ENCODE measurements around the gene CHRND.

The CHRND gene

DNA sequence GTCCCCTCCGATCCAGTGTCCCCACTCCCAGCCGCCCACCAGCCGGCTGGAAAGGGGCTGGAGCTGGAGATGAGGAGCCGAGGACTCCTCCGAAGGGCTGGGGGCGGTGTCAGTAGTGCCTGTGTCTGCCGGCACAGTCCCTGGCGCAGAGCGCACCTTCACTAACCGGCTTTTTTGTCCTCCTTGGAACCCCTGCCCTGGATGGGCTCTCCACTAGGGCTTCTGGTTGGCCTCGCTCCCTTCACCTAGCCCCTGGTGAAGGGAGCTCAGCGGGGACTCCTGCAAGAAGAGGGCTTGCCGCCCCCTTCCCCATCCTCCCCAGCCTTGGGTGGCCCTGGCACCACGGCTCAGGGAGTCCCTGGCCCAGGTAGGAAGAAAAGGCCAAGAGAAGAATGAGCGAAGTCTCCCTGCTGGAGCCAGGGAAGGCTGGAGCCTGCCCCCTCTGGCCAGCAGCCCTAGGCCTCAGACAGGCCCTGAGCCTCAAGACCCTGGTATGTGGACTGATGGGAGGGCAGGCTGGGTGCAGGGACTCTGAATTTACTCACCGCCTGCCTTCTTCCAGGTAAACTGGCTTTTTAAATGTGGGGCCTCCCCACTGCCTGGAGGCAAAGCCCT is 37.8 kb upstream of the CHRND start:
- no peak for DNase-seq (ENCODE audit: low spot score)

DNA sequence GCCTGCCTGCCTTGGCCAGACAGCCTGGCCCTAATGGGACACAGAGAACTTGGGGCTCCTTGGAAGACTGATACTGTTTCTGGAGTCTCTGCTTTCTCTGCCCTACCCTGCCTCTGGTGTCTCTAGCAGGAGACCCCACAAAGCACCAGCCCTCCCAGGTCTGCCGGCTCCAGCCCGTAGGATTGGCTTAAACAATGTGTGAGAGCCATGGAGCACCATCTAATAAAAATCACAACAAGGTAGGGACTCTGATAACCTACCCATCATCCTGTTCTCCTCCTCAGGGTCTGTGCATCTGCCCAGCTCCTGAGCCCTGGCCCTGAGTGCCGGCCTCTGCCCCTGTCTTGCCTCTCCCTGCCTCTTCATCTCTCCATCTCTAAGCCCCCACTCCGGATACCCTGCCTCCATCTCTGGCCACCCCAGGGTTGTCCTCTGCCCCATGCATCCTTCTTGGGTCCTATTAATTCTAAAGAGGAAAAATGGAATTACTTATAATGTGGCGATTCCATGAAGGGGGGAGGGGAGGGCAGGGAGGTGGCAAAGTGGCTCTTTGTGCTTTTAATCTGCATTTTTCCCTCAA is 37.1 kb upstream of the CHRND start:
- no peak for DNase-seq (ENCODE audit: low spot score)

DNA sequence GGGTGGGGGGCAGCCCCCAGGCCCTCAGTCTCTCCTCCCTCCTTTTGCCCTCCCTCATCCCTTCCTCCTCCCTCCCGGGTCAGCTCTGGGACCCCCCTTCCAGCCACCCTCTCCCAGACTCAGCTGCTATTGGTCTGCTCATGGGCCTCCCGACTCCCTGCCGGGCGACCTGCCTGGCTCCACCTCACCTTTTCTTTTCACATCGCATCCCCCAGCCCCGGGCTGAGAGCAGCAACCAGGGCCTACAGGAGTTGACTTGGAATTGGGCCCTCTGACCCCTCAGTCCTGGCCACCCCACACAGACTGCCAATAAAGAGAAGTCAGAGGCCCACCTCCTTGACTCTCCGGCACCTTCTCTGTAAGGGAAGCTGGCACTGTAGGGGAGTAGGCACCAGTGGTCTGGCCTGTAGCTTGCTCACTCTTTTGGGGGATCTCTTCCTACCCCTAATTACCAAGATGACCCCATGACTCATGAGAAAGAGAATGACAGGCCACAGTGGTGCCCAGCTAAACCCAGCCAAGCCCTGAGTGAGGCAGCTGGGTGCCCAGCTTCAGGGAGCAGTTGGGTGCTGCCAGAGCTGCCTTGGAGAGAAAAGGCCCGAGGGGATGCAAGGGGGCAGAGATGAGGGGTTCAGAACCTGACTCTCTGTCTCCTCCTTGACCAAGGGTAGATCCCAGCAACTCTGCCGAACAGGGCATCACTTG is 36.3 kb upstream of the CHRND start:
- no peak for DNase-seq (ENCODE audit: low spot score)

- no peak for DNase-seq (ENCODE audit: low spot score)
Observed at GRCh38 chr2:232490221-232491138, 35.5 kb upstream of the CHRND start.

DNA sequence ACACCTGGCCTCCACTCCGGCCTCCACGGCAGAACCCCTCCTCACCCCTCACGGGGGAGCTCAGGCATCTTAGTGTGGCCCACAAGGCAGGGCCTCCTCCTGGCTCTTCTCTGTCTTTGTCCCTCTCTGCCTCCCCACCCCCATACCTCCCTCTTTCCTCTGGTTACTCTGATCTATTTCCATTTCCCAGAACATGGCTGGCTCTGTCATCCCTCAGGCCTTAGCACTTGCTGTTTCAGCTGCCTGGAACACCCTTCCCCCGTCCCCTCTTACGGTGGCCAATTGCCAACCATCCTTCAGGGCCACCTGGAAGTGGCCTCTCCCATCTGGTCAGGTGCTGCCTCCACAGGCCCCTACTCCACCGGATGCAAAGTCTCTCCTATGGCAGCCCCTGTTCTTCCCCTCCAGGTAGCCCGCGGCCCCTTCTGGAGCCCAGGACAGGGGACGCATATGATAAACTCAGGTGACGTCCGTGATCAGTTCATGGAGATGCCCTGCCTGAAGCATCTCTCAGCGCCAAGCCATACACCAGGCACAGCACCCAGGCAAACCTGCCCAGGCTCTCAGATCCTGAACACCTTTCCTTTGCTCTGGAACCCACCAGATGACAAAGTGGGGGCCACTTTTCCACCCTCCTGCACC is 34.7 kb upstream of the CHRND start:
- no peak for DNase-seq (ENCODE audit: low spot score)

GRCh38 chr2:232492236-232492848 is 33.6 kb upstream of the CHRND start:
- no peak for DNase-seq (ENCODE audit: low spot score)

GRCh38 chr2:232492963-232493700 is 32.8 kb upstream of the CHRND start:
- DNase-seq (ENCODE audit: low spot score): no peak

DNA sequence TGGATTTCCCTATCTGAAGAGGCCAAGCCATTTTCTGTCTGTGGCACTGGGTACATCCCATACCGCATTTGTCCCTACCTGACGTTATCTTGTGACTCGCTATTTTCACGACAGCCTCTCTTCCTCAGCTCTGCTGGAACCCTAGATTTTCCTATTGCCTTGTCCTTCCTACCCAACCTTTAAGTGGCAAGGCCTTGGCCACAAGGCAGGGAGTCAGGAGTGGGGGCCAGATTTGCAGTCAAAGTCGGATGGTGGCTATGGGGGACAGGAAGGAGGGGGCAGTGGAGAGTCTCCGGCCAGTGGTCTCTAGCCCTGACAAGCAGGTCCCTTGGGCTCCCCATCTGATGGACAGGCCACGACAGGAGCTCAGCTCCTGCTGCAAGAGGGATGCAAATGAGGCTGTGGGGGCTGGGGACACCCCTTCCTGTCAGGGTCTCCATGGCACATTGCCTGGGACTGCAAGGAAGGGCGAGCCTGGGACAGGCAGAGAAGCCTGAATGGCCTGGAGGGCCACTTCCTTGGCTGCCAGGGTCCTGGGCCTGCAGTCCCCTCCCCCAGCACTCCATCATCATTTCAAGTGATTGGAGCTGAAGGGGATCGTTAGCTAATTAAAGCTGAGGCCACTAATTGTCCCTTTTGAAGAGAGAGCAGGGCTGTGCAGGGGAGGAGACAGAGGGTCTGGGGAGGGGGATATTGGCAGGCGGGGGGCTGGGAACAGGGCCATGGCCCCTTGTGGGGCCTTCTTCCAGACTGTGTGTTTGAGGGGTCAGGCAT is 32.1 kb upstream of the CHRND start:
- DNase-seq (ENCODE audit: low spot score): no peak

DNA sequence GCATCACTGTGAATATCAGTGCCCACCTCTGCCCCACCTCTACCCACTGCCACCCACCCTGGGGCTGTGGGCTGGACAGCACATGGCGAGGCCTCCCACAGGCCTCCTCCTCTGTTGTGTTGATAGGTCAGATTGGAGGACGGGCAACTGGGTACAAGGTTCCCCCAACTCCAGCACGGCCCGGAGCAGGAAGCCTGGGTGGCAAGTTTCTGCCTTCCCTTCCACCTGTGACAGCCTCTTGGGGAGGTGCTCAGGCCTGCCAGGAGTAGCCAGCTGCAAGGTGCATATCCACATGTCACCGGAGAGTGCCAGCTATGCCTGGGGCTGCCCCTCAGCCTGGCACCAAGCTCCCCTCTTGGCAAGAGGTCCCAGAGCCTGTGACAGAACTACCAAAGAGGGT is 31.4 kb upstream of the CHRND start:
- no peak for DNase-seq (ENCODE audit: low spot score)

DNA sequence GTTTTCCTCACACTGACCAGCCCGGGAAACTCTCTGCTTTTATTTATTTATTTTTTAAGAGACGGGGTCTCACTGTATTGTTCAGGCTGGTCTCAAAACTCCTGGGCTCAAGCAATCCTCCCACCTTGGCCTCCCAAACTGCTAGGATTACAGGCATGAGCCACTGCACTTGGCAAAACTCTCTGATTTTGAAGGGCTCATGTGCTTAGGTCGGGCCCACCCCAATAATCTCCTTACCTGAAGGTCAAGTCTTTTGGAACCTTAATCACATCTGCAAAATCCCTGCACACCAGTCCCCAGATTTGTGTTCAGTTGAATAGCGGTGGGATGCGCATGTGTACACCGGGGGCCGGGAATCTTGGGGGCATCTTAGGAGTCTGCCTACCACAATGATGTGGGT is 30.7 kb upstream of the CHRND start:
- DNase-seq (ENCODE audit: low spot score): no peak

- DNase-seq (ENCODE audit: low spot score): no peak
Observed at GRCh38 chr2:232496501-232497270, 29.3 kb upstream of the CHRND start.

DNA sequence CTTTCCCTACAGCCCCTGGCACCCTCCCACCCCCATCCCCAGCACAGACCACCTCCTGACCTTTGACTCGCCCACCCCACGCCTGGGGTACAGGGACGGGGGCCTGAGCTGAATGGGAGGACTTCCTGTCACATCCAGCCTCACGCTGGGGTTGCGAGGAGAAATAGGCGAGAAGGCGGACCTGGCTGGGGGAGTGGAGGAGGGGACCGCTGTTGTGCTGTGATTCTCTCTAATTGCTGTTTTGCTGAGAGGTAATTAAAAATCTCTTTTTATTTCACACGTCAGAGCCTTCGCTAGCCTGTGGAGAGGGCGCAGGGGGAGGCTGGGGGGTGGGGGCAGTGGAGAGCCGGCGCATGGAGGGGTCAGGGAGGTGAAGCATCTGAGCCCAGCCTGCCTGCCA is 28.6 kb upstream of the CHRND start:
- no peak for DNase-seq (ENCODE audit: low spot score)

DNA sequence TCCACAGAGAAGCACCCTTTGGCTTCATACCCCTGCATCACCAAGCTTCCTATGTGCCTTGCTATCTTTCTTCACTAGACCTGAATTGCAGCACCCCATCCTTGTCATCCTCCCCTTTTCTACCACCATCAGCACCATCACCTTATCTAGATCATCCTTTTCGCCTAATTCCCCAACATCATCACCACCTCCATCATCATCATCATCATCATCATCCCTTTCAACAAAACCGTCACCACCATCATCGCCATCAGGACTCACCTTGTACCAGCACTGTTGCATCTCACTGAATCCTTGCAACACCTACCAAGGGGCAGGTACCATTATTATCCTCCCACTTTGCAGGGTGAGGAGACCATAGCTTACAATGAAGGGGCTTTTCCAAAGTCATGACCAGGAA is 27.5 kb upstream of the CHRND start:
- no peak for DNase-seq (ENCODE audit: low spot score)

DNA sequence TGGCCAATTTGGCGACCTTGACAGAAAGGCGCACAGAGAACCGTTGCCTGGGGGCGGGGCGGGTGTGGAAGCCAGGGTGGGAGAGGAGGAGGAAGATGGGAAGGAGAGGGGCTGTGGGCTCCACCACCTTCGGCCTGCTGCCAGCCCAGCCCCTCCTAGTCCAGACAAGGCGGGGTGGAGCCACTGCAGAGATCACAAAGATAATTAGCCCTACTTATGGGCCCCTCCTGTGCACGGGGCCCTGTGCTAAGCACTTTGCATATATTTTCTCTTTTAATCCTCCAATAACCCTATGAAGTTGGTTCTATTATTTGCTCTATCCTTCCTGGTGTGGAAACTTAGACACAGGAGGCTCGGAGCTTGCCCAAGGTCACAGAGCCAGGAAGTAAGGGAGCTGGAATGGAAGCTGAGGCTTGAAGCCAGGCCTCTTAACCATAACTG is 24.6 kb upstream of the CHRND start:
- no peak for DNase-seq (ENCODE audit: low spot score)

GRCh38 chr2:232501794-232502390 is 24.1 kb upstream of the CHRND start:
- no peak for DNase-seq (ENCODE audit: low spot score)

DNA sequence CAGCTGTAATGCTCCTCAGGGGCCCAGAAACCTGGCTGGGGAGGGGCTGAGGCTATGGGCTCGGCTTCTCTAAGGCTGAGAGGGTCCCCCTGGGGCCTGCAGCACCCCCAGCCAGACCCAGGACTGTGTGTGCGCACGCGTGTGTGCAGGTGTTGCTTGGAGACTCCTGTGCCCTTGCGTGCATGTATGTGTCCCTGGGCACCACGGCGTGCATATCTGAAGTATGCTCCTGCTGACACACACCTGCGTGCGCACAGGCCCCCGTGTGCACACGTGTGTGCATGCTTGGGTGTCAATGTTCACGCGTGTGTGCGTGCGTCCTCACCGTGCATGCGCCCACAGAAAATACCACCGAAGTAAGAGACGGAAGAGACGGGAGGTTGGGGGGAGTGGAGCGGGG is 23.4 kb upstream of the CHRND start:
- DNase-seq (ENCODE audit: low spot score): no peak

DNA sequence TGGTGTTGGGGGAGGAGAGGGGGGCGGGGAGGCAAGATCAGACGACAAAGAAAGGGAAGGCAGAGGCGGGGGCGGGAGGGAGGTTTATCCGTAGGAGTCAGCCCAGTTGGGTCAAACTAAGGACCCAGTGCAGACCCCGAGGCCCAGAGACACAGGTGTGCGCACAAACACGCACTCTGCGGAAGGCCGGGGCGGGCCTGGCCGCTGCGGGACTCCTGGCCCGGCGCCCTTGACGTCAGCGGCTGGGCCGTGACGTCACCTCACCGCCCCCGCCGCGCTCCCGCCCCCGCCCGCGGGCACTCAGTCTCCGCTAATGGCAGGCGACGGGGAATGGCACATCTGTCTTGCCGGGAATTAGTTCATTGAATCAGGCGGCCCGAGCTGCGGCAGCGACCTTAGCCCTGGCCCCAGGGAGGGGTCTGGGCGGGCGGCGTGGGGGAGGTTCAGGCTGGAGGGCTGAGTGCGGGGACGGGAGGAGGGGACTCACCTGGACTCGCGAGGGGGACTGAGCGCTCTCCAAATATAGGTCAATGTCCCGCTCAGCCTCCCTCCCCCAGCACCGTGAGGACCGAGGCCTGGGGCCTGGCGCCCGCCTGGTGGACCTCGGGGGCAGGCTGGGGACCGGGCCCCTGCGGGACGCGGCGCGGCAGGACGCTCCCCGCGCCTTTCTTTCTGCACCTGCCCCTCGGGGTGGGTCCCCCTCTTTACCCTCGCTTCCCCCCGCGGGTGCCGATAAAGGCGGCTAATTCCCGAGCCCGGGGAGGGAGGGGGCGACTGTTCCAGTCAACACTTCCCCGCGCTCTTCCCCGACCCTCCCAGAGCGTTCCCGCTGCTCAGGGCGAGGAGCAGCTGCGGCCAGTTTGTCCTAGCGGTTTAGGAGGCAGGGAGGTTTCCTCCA is 22.8 kb upstream of the CHRND start:
- no peak for DNase-seq (ENCODE audit: low spot score)

GRCh38 chr2:232503809-232504323 is 22.1 kb upstream of the CHRND start:
- no peak for DNase-seq (ENCODE audit: low spot score)
